ENCODE results near the gene CHCHD1.

CHCHD1 gene

DNA sequence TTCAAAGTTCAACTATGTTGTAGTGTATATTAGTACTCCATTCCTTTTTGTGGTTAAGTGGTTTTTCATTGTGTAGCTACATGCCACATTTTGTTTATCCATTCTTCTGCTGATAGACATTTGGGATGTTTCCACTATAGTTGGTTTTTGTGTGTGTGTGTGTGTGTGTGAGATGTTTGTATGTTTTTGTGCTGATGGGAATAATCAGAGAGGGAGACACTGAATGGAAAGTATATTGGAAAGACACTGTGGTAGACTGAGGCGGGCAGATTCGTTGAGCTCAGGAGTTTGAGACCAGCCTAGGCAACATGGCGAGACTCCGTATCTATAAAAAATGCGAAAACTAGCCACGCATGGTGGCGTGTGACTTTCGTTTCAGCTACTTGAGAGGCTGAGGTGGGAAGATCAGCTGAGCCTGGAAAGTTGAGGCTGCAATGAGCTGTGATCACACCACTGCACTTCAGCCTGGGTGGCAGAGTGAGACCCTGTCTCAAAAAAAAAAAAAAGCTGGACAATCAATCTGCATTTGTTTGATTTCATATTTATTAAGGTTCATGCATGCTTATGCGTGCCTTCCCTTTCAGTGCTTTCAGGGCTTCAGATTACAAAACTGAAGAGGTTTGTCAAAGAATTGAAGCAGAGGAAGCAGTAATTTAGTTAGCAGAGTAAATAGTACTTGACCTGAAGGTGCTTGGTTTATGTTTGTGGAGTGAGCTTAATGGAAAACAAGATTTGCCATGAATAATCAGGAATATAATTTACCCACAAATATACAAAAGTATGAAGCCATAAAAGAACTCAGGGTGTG, 22.9 kb upstream of the CHCHD1 start:
- Histone ChIP-seq H3K4me3 (ENCODE audit: low read depth in 1 of 2, low read length in 2 of 2) (no peak overlapping the region), H3K9me3 (ENCODE audit: insufficient read depth, low read length, severe bottlenecking) (no peaks in the 10 kb centered on the region), H3K9ac (ENCODE audit: low read depth, low read length) (no peak overlapping the region), H3K36me3 (ENCODE audit: insufficient read depth, low read length) (peaks cover 74% of the 10 kb centered on the region), H3K4me1 (ENCODE audit: insufficient read depth, low read length) (no peaks in the 10 kb centered on the region), H3K79me2 (ENCODE audit: insufficient read depth, low read length) (peaks cover 29% of the 10 kb centered on the region), H2AFZ (ENCODE audit: low read depth, low read length) (no peak overlapping the region), H3K27me3 (ENCODE audit: insufficient read depth, low read length, poor library complexity) (no peaks in the 10 kb centered on the region), H3K27ac (ENCODE audit: low read length) (0 out of 2 replicates have a peak overlapping the region, but pooled peaks have one; percentile 26), H3K4me2 (ENCODE audit: insufficient read depth, low read length) (no peak overlapping the region), H4K20me1 (ENCODE audit: insufficient read depth, low read length) (peaks cover 9% of the 10 kb centered on the region; the same call in 1 of the 2 replicates)
- ATAC-seq (ENCODE audit: insufficient read depth, low read depth): no peak
- DNase-seq: no peak
- no peak for TF ChIP-seq EZH2 (IDR thresholded peaks at IDR 0.05; ENCODE audit: borderline replicate concordance, low read depth, low read length, severe bottlenecking)
- TF ChIP-seq CTCF (IDR thresholded peaks at IDR 0.05; ENCODE audit: borderline replicate concordance, extremely low read depth, low read length, poor library complexity, severe bottlenecking): no peak

- ATAC-seq (ENCODE audit: insufficient read depth, low read depth) (peak; percentile 58), DNase-seq (no peak)
- Histone ChIP-seq H3K4me1 (ENCODE audit: insufficient read depth, low read length) (no peaks in the 10 kb centered on the region), H3K27ac (ENCODE audit: low read length) (0 out of 2 replicates have a peak overlapping the region, but pooled peaks have one; percentile 26), H3K79me2 (ENCODE audit: insufficient read depth, low read length) (peaks cover 26% of the 10 kb centered on the region), H3K4me3 (ENCODE audit: low read depth in 1 of 2, low read length in 2 of 2) (no peak overlapping the region), H3K9me3 (ENCODE audit: insufficient read depth, low read length, severe bottlenecking) (no peaks in the 10 kb centered on the region), H3K9ac (ENCODE audit: low read depth, low read length) (no peak overlapping the region), H3K4me2 (ENCODE audit: insufficient read depth, low read length) (no peak overlapping the region), H2AFZ (ENCODE audit: low read depth, low read length) (no peak overlapping the region), H4K20me1 (ENCODE audit: insufficient read depth, low read length) (peaks cover 9% of the 10 kb centered on the region; the same call in 1 of the 2 replicates), H3K27me3 (ENCODE audit: insufficient read depth, low read length, poor library complexity) (no peaks in the 10 kb centered on the region), H3K36me3 (ENCODE audit: insufficient read depth, low read length) (peaks cover 74% of the 10 kb centered on the region)
- TF ChIP-seq EZH2 (IDR thresholded peaks at IDR 0.05; ENCODE audit: borderline replicate concordance, low read depth, low read length, severe bottlenecking) (no peak), CTCF (IDR thresholded peaks at IDR 0.05; ENCODE audit: borderline replicate concordance, extremely low read depth, low read length, poor library complexity, severe bottlenecking) (no peak)
Observed at GRCh38 chr10:73759512-73760115, 22.2 kb upstream of the CHCHD1 start.

DNA sequence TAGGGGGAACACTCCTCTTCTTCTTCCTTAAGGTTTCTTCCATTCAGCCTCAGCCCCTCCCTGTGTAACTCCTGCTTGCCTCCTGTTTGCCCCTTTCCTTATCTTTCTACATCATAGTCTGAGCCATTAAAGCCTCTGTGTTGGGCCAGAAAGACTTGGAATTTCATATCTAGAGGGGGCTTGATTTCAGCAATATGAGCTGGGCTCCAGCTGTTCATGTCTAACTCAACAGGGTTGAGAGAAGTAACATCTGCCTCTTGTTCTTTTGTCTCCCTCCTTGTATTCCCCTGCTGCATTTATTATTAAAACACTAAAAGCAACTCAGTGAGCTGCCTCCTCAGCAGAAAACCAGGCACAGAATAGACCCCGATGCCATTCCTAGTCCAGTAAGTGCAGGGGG, 20.1 kb upstream of the CHCHD1 start:
- H4K20me1 ChIP-seq (ENCODE audit: insufficient read depth, low read length): peaks cover 9% of the 10 kb centered on the region; the same call in 1 of the 2 replicates
- DNase-seq (no peak), ATAC-seq (ENCODE audit: insufficient read depth, low read depth) (no peak)
- H3K79me2 ChIP-seq (ENCODE audit: insufficient read depth, low read length): peaks cover 15% of the 10 kb centered on the region
- no peak overlapping the region for H3K4me2 ChIP-seq (ENCODE audit: insufficient read depth, low read length)
- no peaks in the 10 kb centered on the region for H3K9me3 ChIP-seq (ENCODE audit: insufficient read depth, low read length, severe bottlenecking)
- H3K36me3 ChIP-seq (ENCODE audit: insufficient read depth, low read length): peaks cover 87% of the 10 kb centered on the region
- H2AFZ ChIP-seq (ENCODE audit: low read depth, low read length): no peak overlapping the region
- no peaks in the 10 kb centered on the region for H3K27me3 ChIP-seq (ENCODE audit: insufficient read depth, low read length, poor library complexity)
- H3K4me1 ChIP-seq (ENCODE audit: insufficient read depth, low read length): no peaks in the 10 kb centered on the region
- no peak for TF ChIP-seq CTCF (IDR thresholded peaks at IDR 0.05; ENCODE audit: borderline replicate concordance, extremely low read depth, low read length, poor library complexity, severe bottlenecking)
- TF ChIP-seq EZH2 (IDR thresholded peaks at IDR 0.05; ENCODE audit: borderline replicate concordance, low read depth, low read length, severe bottlenecking): no peak
- no peak overlapping the region for H3K9ac ChIP-seq (ENCODE audit: low read depth, low read length)
- no peak overlapping the region for H3K27ac ChIP-seq (ENCODE audit: low read length)
- H3K4me3 ChIP-seq (ENCODE audit: low read depth in 1 of 2, low read length in 2 of 2): no peak overlapping the region
